Neural crest cell (in vitro differentiated cells): ENCODE measurements around the gene ULK4. TPM values are rescaled to one million over a fixed set of nuclear protein-coding genes. Genes with fewer than 3 reads are reported as not detected.

Source experiments
- DNase-seq: peaks from one replicate; pipeline ENCODE4 v3.0.0; 2021; ENCODE audit warnings: low read depth, mixed read lengths, low spot score
- H3K27ac Mint-ChIP-seq: one replicate; pipeline ENCODE4 v1.8.0; 2021; ENCODE audit warnings: mild to moderate bottlenecking, mixed read lengths; ENCODE audit not compliant: unreplicated experiment
- H3K27me3 Mint-ChIP-seq: 2 replicates; pipeline ENCODE4 v1.8.0; 2021; ENCODE audit warnings: low read depth, mild to moderate bottlenecking, mixed read lengths
- H3K36me3 Mint-ChIP-seq: 2 replicates; pipeline ENCODE4 v1.8.0; 2021; ENCODE audit warnings: low read depth, mild to moderate bottlenecking, mixed read lengths
- H3K4me1 Mint-ChIP-seq: 2 replicates; pipeline ENCODE4 v1.8.0; 2021; ENCODE audit warnings: mixed read lengths
- H3K4me3 Mint-ChIP-seq: one replicate; pipeline ENCODE4 v1.8.0; 2021; ENCODE audit warnings: mild to moderate bottlenecking, mixed read lengths
- H3K9me3 Mint-ChIP-seq: 2 replicates; pipeline ENCODE4 v1.8.0; 2021; ENCODE audit warnings: mixed read lengths
- total RNA-seq: library from RNA; stranded (reverse); gene quantifications from 2 replicates; pipeline ENCODE4 v1.2.1, GENCODE V29; 2021
- TF ChIP-seq, protein P1 (sequence below): fragments of 200-600 bp; sonication (generic); conservative IDR thresholded peaks from 2 replicates; pipeline ENCODE4 v1.5.0; 2021; ENCODE audit warnings: antibody characterized with exemption, mild to moderate bottlenecking

The ULK4 gene
- total RNA-seq, 1 donor from 2014 or later, result 10.2 TPM

DNA sequence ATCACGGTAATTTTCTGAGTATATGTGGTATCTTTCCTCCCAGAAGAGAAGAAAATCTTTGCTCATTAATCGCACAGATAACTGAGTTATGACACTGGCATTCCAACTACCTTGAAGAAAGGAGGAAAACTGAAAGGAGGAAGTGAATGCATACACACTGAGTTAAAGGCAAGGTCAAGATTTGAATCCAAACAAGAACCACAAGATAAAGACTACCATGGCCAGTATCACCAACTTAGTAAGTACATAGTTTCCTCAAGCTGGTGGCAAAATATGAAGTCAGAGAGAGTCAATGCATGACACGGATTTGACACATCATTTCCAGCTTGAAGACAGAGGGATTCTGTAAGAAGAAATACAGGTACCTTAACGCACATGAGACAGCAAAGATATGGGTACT is 287.5 kb downstream of the ULK4 start:
- H3K27me3 Mint-ChIP-seq, result no peaks in the 10 kb centered on the region
- no peaks in the 10 kb centered on the region for H3K36me3 Mint-ChIP-seq
- H3K4me3 Mint-ChIP-seq, result no peak overlapping the region
- peaks cover 11% of the 10 kb centered on the region for H3K9me3 Mint-ChIP-seq
- no peak overlapping the region for H3K27ac Mint-ChIP-seq
- H3K4me1 Mint-ChIP-seq, result no peaks in the 10 kb centered on the region
- no peak for DNase-seq
- TF ChIP-seq, protein P1, sequence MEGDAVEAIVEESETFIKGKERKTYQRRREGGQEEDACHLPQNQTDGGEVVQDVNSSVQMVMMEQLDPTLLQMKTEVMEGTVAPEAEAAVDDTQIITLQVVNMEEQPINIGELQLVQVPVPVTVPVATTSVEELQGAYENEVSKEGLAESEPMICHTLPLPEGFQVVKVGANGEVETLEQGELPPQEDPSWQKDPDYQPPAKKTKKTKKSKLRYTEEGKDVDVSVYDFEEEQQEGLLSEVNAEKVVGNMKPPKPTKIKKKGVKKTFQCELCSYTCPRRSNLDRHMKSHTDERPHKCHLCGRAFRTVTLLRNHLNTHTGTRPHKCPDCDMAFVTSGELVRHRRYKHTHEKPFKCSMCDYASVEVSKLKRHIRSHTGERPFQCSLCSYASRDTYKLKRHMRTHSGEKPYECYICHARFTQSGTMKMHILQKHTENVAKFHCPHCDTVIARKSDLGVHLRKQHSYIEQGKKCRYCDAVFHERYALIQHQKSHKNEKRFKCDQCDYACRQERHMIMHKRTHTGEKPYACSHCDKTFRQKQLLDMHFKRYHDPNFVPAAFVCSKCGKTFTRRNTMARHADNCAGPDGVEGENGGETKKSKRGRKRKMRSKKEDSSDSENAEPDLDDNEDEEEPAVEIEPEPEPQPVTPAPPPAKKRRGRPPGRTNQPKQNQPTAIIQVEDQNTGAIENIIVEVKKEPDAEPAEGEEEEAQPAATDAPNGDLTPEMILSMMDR, result no peak

DNA sequence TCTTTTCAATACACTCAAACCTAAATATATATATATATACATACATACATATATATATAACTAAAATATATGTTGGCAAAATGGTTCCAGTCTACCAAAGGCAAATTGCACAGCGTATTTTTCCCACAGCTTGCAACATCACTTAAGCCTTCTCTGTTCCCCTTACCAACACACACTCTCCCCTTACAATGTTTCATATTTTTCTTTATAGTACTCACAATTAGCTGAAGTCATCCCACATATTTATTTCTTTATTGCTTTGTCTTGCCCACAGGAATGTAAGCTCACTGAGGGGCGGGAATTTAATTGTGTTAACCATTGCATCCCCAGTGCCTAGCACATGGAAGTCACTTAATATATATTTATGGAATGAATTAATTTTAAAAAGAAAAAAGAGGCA is 288.3 kb downstream of the ULK4 start:
- no peak for DNase-seq
- Mint-ChIP-seq H3K4me3 (no peak overlapping the region), H3K27ac (no peak overlapping the region), H3K9me3 (peaks cover 11% of the 10 kb centered on the region), H3K36me3 (no peaks in the 10 kb centered on the region), H3K4me1 (no peaks in the 10 kb centered on the region), H3K27me3 (no peaks in the 10 kb centered on the region)
- TF ChIP-seq, protein P1, result no peak

GRCh38 chr3:41668379-41668778 is 293.5 kb downstream of the ULK4 start:
- Mint-ChIP-seq H3K27me3 (no peaks in the 10 kb centered on the region), H3K27ac (no peak overlapping the region), H3K4me1 (no peaks in the 10 kb centered on the region), H3K4me3 (no peak overlapping the region), H3K36me3 (peaks cover 21% of the 10 kb centered on the region), H3K9me3 (peaks cover 26% of the 10 kb centered on the region)
- TF ChIP-seq, protein P1, result no peak
- no peak for DNase-seq

GRCh38 chr3:41662288-41662687 is 299.6 kb downstream of the ULK4 start:
- TF ChIP-seq, protein P1, result no peak
- no peak for DNase-seq
- peaks cover 21% of the 10 kb centered on the region for H3K36me3 Mint-ChIP-seq
- no peaks in the 10 kb centered on the region for H3K27me3 Mint-ChIP-seq
- H3K27ac Mint-ChIP-seq, result no peak overlapping the region
- peaks cover 15% of the 10 kb centered on the region for H3K9me3 Mint-ChIP-seq
- H3K4me1 Mint-ChIP-seq, result peaks cover 4% of the 10 kb centered on the region
- H3K4me3 Mint-ChIP-seq, result no peak overlapping the region

- DNase-seq, result no peak
- TF ChIP-seq, protein P1, result no peak
- Mint-ChIP-seq H3K27me3 (no peaks in the 10 kb centered on the region), H3K4me3 (no peak overlapping the region), H3K27ac (no peak overlapping the region), H3K9me3 (peaks cover 15% of the 10 kb centered on the region), H3K4me1 (peaks cover 4% of the 10 kb centered on the region), H3K36me3 (peaks cover 21% of the 10 kb centered on the region)
These were observed 300.1 kb downstream of the ULK4 start for GRCh38 chr3:41661796-41662195.

GRCh38 chr3:41660510-41660909 is 301.4 kb downstream of the ULK4 start:
- H3K27me3 Mint-ChIP-seq, result no peaks in the 10 kb centered on the region
- H3K4me3 Mint-ChIP-seq, result no peak overlapping the region

More at GRCh38 chr3:41660510-41660909, 301.4 kb downstream of the ULK4 start:
- Mint-ChIP-seq H3K27ac (no peak overlapping the region), H3K36me3 (peaks cover 11% of the 10 kb centered on the region), H3K4me1 (peaks cover 4% of the 10 kb centered on the region), H3K9me3 (peaks cover 7% of the 10 kb centered on the region)
- no peak for DNase-seq
- TF ChIP-seq, protein P1, result no peak
